ENCODE results near the gene ONECUT2.

Gene ONECUT2

GRCh38 chr18:57446322-57446721, 11.1 kb downstream of the ONECUT2 start (continued):
- no peak for TF ChIP-seq CREB5 (CRISPR knock-in tag; IDR thresholded peaks at IDR 0.05; ENCODE audit: low read depth)
- no peak for TF ChIP-seq GLIS3 (CRISPR knock-in tag; IDR thresholded peaks at IDR 0.05)
- TF ChIP-seq ZC3H10 (CRISPR knock-in tag; IDR thresholded peaks at IDR 0.05) = no peak
- no peak for TF ChIP-seq ZFP3 (CRISPR knock-in tag; IDR thresholded peaks at IDR 0.05)
- TF ChIP-seq ZNF70 (CRISPR knock-in tag; IDR thresholded peaks at IDR 0.05) = no peak
- TF ChIP-seq ZNF8 (CRISPR knock-in tag; IDR thresholded peaks at IDR 0.05) = no peak
- no peak for TF ChIP-seq ZNF565 (CRISPR knock-in tag; conservative IDR thresholded peaks at IDR 0.05; ENCODE audit: low read depth)
- no peak for TF ChIP-seq OSR1 (CRISPR knock-in tag; IDR thresholded peaks at IDR 0.05)
- TF ChIP-seq POU6F1 (CRISPR knock-in tag; IDR thresholded peaks at IDR 0.05; ENCODE audit: borderline replicate concordance, low read depth) = no peak
- no peak for TF ChIP-seq BACH2 (CRISPR knock-in tag; IDR thresholded peaks at IDR 0.05; ENCODE audit: borderline replicate concordance)
- TF ChIP-seq PPARA (CRISPR knock-in tag; IDR thresholded peaks at IDR 0.05; ENCODE audit: borderline replicate concordance) = no peak

GRCh38 chr18:57447154-57447621, 12.0 kb downstream of the ONECUT2 start:
- ATAC-seq = no peak
- TF ChIP-seq ARNTL (CRISPR knock-in tag; IDR thresholded peaks at IDR 0.05; ENCODE audit: borderline replicate concordance, low read depth) = no peak
- no peak for TF ChIP-seq TSHZ2 (CRISPR knock-in tag; IDR thresholded peaks at IDR 0.05)
- TF ChIP-seq RARB (CRISPR knock-in tag; IDR thresholded peaks at IDR 0.05) = no peak
- no peak for TF ChIP-seq POU6F1 (CRISPR knock-in tag; IDR thresholded peaks at IDR 0.05; ENCODE audit: borderline replicate concordance, low read depth)
- no peak for TF ChIP-seq CREB5 (CRISPR knock-in tag; IDR thresholded peaks at IDR 0.05; ENCODE audit: low read depth)

GRCh38 chr18:57455576-57456129, 20.5 kb downstream of the ONECUT2 start:
- ATAC-seq = no peak
- no peak for TF ChIP-seq PATZ1 (CRISPR knock-in tag; IDR thresholded peaks at IDR 0.05; ENCODE audit: borderline replicate concordance)
- TF ChIP-seq ISL1 (CRISPR knock-in tag; IDR thresholded peaks at IDR 0.05) = no peak
- TF ChIP-seq PPARA (CRISPR knock-in tag; IDR thresholded peaks at IDR 0.05; ENCODE audit: borderline replicate concordance) = no peak
- no peak for TF ChIP-seq ARNTL (CRISPR knock-in tag; IDR thresholded peaks at IDR 0.05; ENCODE audit: borderline replicate concordance, low read depth)
- no peak for TF ChIP-seq ZNF565 (CRISPR knock-in tag; conservative IDR thresholded peaks at IDR 0.05; ENCODE audit: low read depth)
- no peak for TF ChIP-seq ZFP30 (CRISPR knock-in tag; IDR thresholded peaks at IDR 0.05)
- TF ChIP-seq ZC3H10 (CRISPR knock-in tag; IDR thresholded peaks at IDR 0.05) = no peak
- TF ChIP-seq BACH2 (CRISPR knock-in tag; IDR thresholded peaks at IDR 0.05; ENCODE audit: borderline replicate concordance) = no peak
- no peak for TF ChIP-seq TSHZ2 (CRISPR knock-in tag; IDR thresholded peaks at IDR 0.05)
- TF ChIP-seq ZFP3 (CRISPR knock-in tag; IDR thresholded peaks at IDR 0.05) = no peak
- no peak for TF ChIP-seq ZNF70 (CRISPR knock-in tag; IDR thresholded peaks at IDR 0.05)
- TF ChIP-seq CSRNP3 (CRISPR knock-in tag; IDR thresholded peaks at IDR 0.05) = no peak
- no peak for TF ChIP-seq ZNF8 (CRISPR knock-in tag; IDR thresholded peaks at IDR 0.05)
- TF ChIP-seq POU6F1 (CRISPR knock-in tag; IDR thresholded peaks at IDR 0.05; ENCODE audit: borderline replicate concordance, low read depth) = no peak
